GM23338 (cell line): ENCODE data around the gene RIC8B. TPM values are rescaled to one million over a fixed set of nuclear protein-coding genes. Genes with fewer than 3 reads are reported as not detected.

Experiments
- ATAC-seq: fragments of 200-7000 bp; cut with Tn5 transposase; 3 replicates; pipeline ENCODE4 v1.9.1; 2020
- DNase-seq: peaks from one replicate; pipeline ENCODE4 v3.0.0-alpha.2; 2015; ENCODE audit warnings: low spot score
- H2AFZ ChIP-seq: fragments of 200-600 bp; sonication (generic); 2 replicates; pipeline ENCODE4 v1.8.0; 2016; ENCODE audit warnings: antibody characterized with exemption, mild to moderate bottlenecking, moderate library complexity
- H3F3A ChIP-seq: fragments of 200-600 bp; sonication (generic); replicated peaks from 2 replicates; pipeline ENCODE4 v1.8.0; 2017; ENCODE audit warnings: antibody characterized with exemption, mixed run types, low read depth
- H3K27ac ChIP-seq: fragments of 200-600 bp; sonication (generic); 2 replicates; pipeline ENCODE4 v1.6.1; 2016; ENCODE audit warnings: low read depth
- H3K27me3 ChIP-seq: fragments of 200-600 bp; sonication (generic); 2 replicates; pipeline ENCODE4 v1.8.0; 2016; ENCODE audit warnings: mild to moderate bottlenecking, mixed run types, moderate library complexity; ENCODE audit not compliant: insufficient read depth
- H3K36me3 ChIP-seq: fragments of 200-600 bp; sonication (generic); 2 replicates; pipeline ENCODE4 v1.8.0; 2016; ENCODE audit warnings: mild to moderate bottlenecking; ENCODE audit not compliant: insufficient read depth
- H3K4me1 ChIP-seq: fragments of 200-600 bp; sonication (generic); 2 replicates; pipeline ENCODE4 v1.8.0; 2016; ENCODE audit warnings: mild to moderate bottlenecking, moderate library complexity; ENCODE audit not compliant: insufficient read depth
- H3K4me2 ChIP-seq: fragments of 200-600 bp; sonication (generic); 2 replicates; pipeline ENCODE4 v1.7.1; 2017; ENCODE audit warnings: mixed run types
- H3K4me3 ChIP-seq: fragments of 200-600 bp; sonication (generic); 2 replicates; pipeline ENCODE4 v1.6.1; 2016; ENCODE audit warnings: mixed run types
- H3K79me2 ChIP-seq: fragments of 200-600 bp; sonication (generic); replicated peaks from 2 replicates; pipeline ENCODE4 v1.8.0; 2017; ENCODE audit warnings: mild to moderate bottlenecking; ENCODE audit not compliant: insufficient read depth
- H3K9me2 ChIP-seq: fragments of 200-600 bp; sonication (generic); 2 replicates; pipeline ENCODE4 v1.8.0; 2017; ENCODE audit not compliant: insufficient read depth
- H4K20me1 ChIP-seq: fragments of 200-600 bp; sonication (generic); replicated peaks from 2 replicates; pipeline ENCODE4 v1.8.0; 2017; ENCODE audit warnings: mild to moderate bottlenecking; ENCODE audit not compliant: insufficient read depth
- H3K27ac Mint-ChIP-seq: 2 replicates; pipeline ENCODE4 v1.8.0; 2020; ENCODE audit warnings: inconsistent platforms, mild to moderate bottlenecking, moderate library complexity, mixed read lengths
- H3K27me3 Mint-ChIP-seq: 3 replicates; pipeline ENCODE4 v1.8.0; 2022; ENCODE audit warnings: low read depth, mild to moderate bottlenecking, moderate library complexity, mixed read lengths, inconsistent platforms; ENCODE audit not compliant: insufficient read depth, poor library complexity
- H3K36me3 Mint-ChIP-seq: 3 replicates; pipeline ENCODE4 v1.8.0; 2021; ENCODE audit warnings: low read depth, mild to moderate bottlenecking, inconsistent platforms, moderate library complexity, mixed read lengths
- H3K4me1 Mint-ChIP-seq: 3 replicates; pipeline ENCODE4 v1.8.0; 2020; ENCODE audit warnings: mild to moderate bottlenecking, inconsistent platforms, mixed read lengths
- H3K4me3 Mint-ChIP-seq: 3 replicates; pipeline ENCODE4 v1.8.0; 2021; ENCODE audit warnings: moderate library complexity, mild to moderate bottlenecking, inconsistent platforms, mixed read lengths
- H3K9me3 Mint-ChIP-seq: 3 replicates; pipeline ENCODE4 v1.8.0; 2020; ENCODE audit warnings: moderate library complexity, mild to moderate bottlenecking, inconsistent platforms, mixed read lengths
- CREB1 ChIP-seq: fragments of 250-450 bp; sonication (Bioruptor Pico); IDR thresholded peaks from 2 replicates; pipeline ENCODE4 v1.5.0; 2020; ENCODE audit warnings: low read depth, mild to moderate bottlenecking, moderate library complexity
- CTCF ChIP-seq, 2 experiments: fragments of 200-600 bp in 1 of 2; sonication (generic) in 1 of 2; conservative IDR thresholded peaks; 2 replicates each; pipeline versions ENCODE4 v1.5.1 to v1.6.1; 2016 to 2017; ENCODE audit warnings: antibody characterized with exemption in 2 of 2, low read depth in 2 of 2, mild to moderate bottlenecking in 2 of 2, moderate library complexity in 1 of 2
- EZH2phosphoT487 ChIP-seq: fragments of 200-600 bp; sonication (generic); IDR thresholded peaks from one replicate; pipeline ENCODE4 v1.8.1; 2018; ENCODE audit warnings: antibody characterized with exemption; ENCODE audit not compliant: unreplicated experiment
- JUNB ChIP-seq: IDR thresholded peaks from one replicate; pipeline ENCODE4 v1.6.1; 2016; ENCODE audit warnings: antibody characterized with exemption; ENCODE audit not compliant: unreplicated experiment
- POLR2AphosphoS5 ChIP-seq: IDR thresholded peaks from 2 replicates; pipeline ENCODE4 v1.6.1; 2016; ENCODE audit warnings: antibody characterized with exemption, low read depth
- STAT1 ChIP-seq: IDR thresholded peaks from one replicate; pipeline ENCODE4 v1.6.1; 2016; ENCODE audit warnings: antibody characterized with exemption; ENCODE audit not compliant: unreplicated experiment
- ZNF331 ChIP-seq: fragments of 250-450 bp; sonication (Bioruptor Pico); IDR thresholded peaks from 2 replicates; pipeline ENCODE4 v1.5.0; 2020; ENCODE audit warnings: low read depth, mild to moderate bottlenecking, moderate library complexity
- ZNF462 ChIP-seq: fragments of 250-450 bp; sonication (Bioruptor Pico); IDR thresholded peaks from 2 replicates; pipeline ENCODE4 v1.5.0; 2020; ENCODE audit warnings: mild to moderate bottlenecking, moderate library complexity
- polyA plus RNA-seq: library from polyadenylated mRNA; unstranded; fragments of >200 nt; fragmentation: Nextera tagmentation; extraction: Ambion mirVana; gene quantifications from 2 replicates; pipeline ENCODE4 v1.2.1, GENCODE V29; 2016
- total RNA-seq: library from RNA; depleted of rRNA; stranded (reverse); fragments of >200 nt; shearing (Covaris generic); gene quantifications from 2 replicates; pipeline ENCODE4 v1.2.3, GENCODE V29; 2014

RIC8B gene
- total and polyA plus RNA-seq, 2 experiments from 2014 or later: 12.3 to 25.5 TPM

- TF ChIP-seq ZNF462 (CRISPR knock-in tag): no peak
- TF ChIP-seq STAT1: no peak
- no peak for TF ChIP-seq EZH2phosphoT487
- no peak for TF ChIP-seq POLR2AphosphoS5
- TF ChIP-seq ZNF331: no peak
- TF ChIP-seq CTCF (conservative IDR thresholded peaks at IDR 0.05; ENCODE audit: low read depth in 2 of 2): no peak
Observed at GRCh38 chr12:106902053-106902452, 127.6 kb downstream of the RIC8B start (continued).

GRCh38 chr12:106903241-106903945 lies 128.9 kb downstream of the RIC8B start:
- peaks cover 17% of the 10 kb centered on the region for H3K27me3 Mint-ChIP-seq
- Histone ChIP-seq H3K4me3 (peak overlapping the region; percentile 80), H3K4me2 (peak overlapping the region; percentile 99), H2AFZ (peak overlapping the region; percentile 100), H4K20me1 (no peaks in the 10 kb centered on the region), H3K9me2 (no peaks in the 10 kb centered on the region), H3K36me3 (no peaks in the 10 kb centered on the region), H3K27me3 (peaks cover 22% of the 10 kb centered on the region), H3F3A (no peaks in the 10 kb centered on the region), H3K4me1 (peaks cover 4% of the 10 kb centered on the region; the same call in 1 of the 2 replicates), H3K79me2 (no peaks in the 10 kb centered on the region), H3K27ac (no peak overlapping the region)
- H3K27ac Mint-ChIP-seq: no peak overlapping the region
- peaks cover 6% of the 10 kb centered on the region for H3K4me1 Mint-ChIP-seq
- ATAC-seq (peak; percentile 98), DNase-seq (peak; percentile 92)
- H3K9me3 Mint-ChIP-seq: no peaks in the 10 kb centered on the region
- no peaks in the 10 kb centered on the region for H3K36me3 Mint-ChIP-seq
- H3K4me3 Mint-ChIP-seq: peak overlapping the region; percentile 76
- no peak for TF ChIP-seq CREB1 (CRISPR knock-in tag)
- no peak for TF ChIP-seq POLR2AphosphoS5
- no peak for TF ChIP-seq ZNF331
- no peak for TF ChIP-seq EZH2phosphoT487
- TF ChIP-seq CTCF (conservative IDR thresholded peaks at IDR 0.05; ENCODE audit: low read depth in 2 of 2): no peak
- TF ChIP-seq JUNB: no peak
